BLaER1 (cell line): Measurements from ENCODE around the gene KCNN4.

Experiments used
- H3K27ac ChIP-seq: shearing (Covaris generic); formaldehyde crosslinking; 2 replicates; pipeline ENCODE4 v1.8.1; 2022
- H3K27me3 ChIP-seq: shearing (Covaris generic); formaldehyde crosslinking; 2 replicates; pipeline ENCODE4 v1.8.1; 2022
- H3K36me3 ChIP-seq: shearing (Covaris generic); formaldehyde crosslinking; 2 replicates; pipeline ENCODE4 v1.8.1; 2022
- H3K4me1 ChIP-seq: shearing (Covaris generic); formaldehyde crosslinking; 2 replicates; pipeline ENCODE4 v1.8.1; 2022
- H3K4me2 ChIP-seq: shearing (Covaris generic); formaldehyde crosslinking; 2 replicates; pipeline ENCODE4 v1.8.1; 2022
- H3K4me3 ChIP-seq: shearing (Covaris generic); formaldehyde crosslinking; 2 replicates; pipeline ENCODE4 v1.8.1; 2022
- H3K9ac ChIP-seq: shearing (Covaris generic); formaldehyde crosslinking; 2 replicates; pipeline ENCODE4 v1.8.1; 2022
- H3K9me3 ChIP-seq: shearing (Covaris generic); formaldehyde crosslinking; 2 replicates; pipeline ENCODE4 v1.8.1; 2022
- H4K20me1 ChIP-seq: shearing (Covaris generic); formaldehyde crosslinking; 2 replicates; pipeline ENCODE4 v1.8.1; 2022
- Cebpa-rat ChIP-seq: shearing (Covaris generic); IDR thresholded peaks from 2 replicates; pipeline ENCODE4 v1.8.1; 2022

KCNN4 gene

DNA sequence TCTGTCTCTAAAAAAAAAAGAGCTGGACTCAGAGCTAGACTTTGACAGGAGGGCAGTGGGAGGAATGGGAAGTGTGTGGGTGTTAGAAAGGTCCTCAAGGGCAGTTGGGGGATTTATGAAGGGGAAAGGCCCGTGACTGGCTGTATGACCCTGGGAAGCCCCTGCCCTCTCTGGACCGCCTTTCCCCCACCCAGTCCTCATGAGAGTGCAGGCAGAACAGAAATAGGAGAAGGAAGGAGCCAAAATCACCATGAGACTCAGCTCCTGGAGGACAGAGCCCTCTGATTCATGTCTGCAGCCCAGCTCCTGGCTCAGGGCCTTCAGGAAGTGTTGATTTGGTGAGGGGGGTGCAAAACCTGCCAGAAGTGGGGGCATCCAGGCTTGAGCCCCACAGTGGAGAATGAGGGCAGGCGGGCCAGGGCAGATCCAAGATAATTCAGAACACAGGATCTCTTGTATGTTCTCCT lies 17.3 kb downstream of the KCNN4 start:
- H3K4me3 ChIP-seq = no peak overlapping the region
- H3K4me1 ChIP-seq = peaks cover 55% of the 10 kb centered on the region
- H3K4me2 ChIP-seq = peak overlapping the region; percentile 24
- no peaks in the 10 kb centered on the region for H3K9me3 ChIP-seq
- TF ChIP-seq Cebpa-rat = no peak
- H3K27me3 ChIP-seq = no peaks in the 10 kb centered on the region
- peak overlapping the region; percentile 43 for H3K27ac ChIP-seq
- peaks cover 25% of the 10 kb centered on the region for H3K36me3 ChIP-seq
- H3K9ac ChIP-seq = no peak overlapping the region
- no peaks in the 10 kb centered on the region for H4K20me1 ChIP-seq

DNA sequence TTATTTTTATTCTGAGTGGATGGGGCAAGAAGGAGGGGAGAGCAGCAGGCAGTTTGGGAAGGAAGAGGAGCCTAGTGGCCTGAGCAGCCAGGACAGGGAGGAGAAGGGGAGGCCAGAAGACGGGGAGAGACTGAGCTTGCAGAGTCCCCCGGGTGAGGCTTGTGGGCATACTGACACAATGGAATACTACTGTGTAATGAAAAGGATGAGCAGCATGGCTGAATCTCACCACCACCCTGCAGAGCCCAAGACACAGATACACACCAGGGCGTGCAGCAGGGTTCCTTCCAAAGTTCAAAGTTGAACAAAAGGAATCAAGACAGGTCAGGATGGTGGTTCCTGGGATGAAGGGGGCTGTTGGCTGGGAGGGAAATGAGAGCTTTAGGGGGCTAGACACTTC lies 18.0 kb downstream of the KCNN4 start:
- Histone ChIP-seq H3K4me1 (peaks cover 62% of the 10 kb centered on the region), H3K9ac (no peak overlapping the region), H3K4me2 (no peak overlapping the region), H3K9me3 (no peaks in the 10 kb centered on the region), H3K4me3 (no peak overlapping the region), H3K27me3 (no peaks in the 10 kb centered on the region), H3K36me3 (peaks cover 19% of the 10 kb centered on the region), H4K20me1 (no peaks in the 10 kb centered on the region), H3K27ac (no peak overlapping the region)
- TF ChIP-seq Cebpa-rat = no peak

- no peak overlapping the region for H3K27ac ChIP-seq
- no peak overlapping the region for H3K9ac ChIP-seq
- H4K20me1 ChIP-seq = no peaks in the 10 kb centered on the region
- H3K4me3 ChIP-seq = no peak overlapping the region
- H3K4me1 ChIP-seq = peaks cover 57% of the 10 kb centered on the region
- no peak for TF ChIP-seq Cebpa-rat
- H3K27me3 ChIP-seq = no peaks in the 10 kb centered on the region
- no peaks in the 10 kb centered on the region for H3K36me3 ChIP-seq
- H3K4me2 ChIP-seq = no peak overlapping the region
- H3K9me3 ChIP-seq = no peaks in the 10 kb centered on the region
These were observed 19.8 kb downstream of the KCNN4 start for GRCh38 chr19:43760941-43761340.

DNA sequence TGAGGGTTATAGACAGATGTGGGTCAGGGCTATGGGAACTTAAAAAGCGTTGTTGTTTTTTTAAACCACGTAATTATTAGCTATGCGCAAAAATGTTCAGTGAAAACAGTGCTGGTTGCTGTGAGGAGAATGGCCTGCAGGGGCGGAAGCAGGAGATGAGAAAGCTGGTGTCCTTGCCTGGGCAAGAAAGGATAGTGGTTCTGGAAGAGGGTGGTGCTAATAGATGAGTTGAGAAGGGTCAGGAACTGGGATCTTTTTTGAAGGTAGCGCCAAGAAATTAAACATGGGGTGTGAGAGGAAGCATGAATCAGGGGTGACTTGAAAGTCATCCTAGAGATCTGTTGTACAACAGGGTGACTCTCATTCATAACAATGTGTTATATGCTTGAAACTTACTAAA lies 21.3 kb downstream of the KCNN4 start:
- Histone ChIP-seq H3K4me1 (peaks cover 46% of the 10 kb centered on the region), H3K9ac (no peak overlapping the region), H3K4me2 (peak overlapping the region; percentile 38; the same call in 1 of the 2 replicates)

GRCh38 chr19:43755256-43755801 lies 25.4 kb downstream of the KCNN4 start:
- peak overlapping the region; percentile 96 for H3K9ac ChIP-seq
- H3K36me3 ChIP-seq = peaks cover 26% of the 10 kb centered on the region
- no peaks in the 10 kb centered on the region for H3K9me3 ChIP-seq
- TF ChIP-seq Cebpa-rat = no peak
- H3K4me3 ChIP-seq = peak overlapping the region; percentile 75
- peak overlapping the region; percentile 90 for H3K4me2 ChIP-seq
- H3K27ac ChIP-seq = peak overlapping the region; percentile 97
- H4K20me1 ChIP-seq = peaks cover 8% of the 10 kb centered on the region; the same call in 1 of the 2 replicates
- H3K27me3 ChIP-seq = no peaks in the 10 kb centered on the region
- peaks cover 53% of the 10 kb centered on the region for H3K4me1 ChIP-seq

More for the DNA sequence above, 21.3 kb downstream of the KCNN4 start:
- H3K27me3 ChIP-seq = no peaks in the 10 kb centered on the region
- H3K36me3 ChIP-seq = no peaks in the 10 kb centered on the region
- no peaks in the 10 kb centered on the region for H4K20me1 ChIP-seq
- no peak for TF ChIP-seq Cebpa-rat
- no peak overlapping the region for H3K4me3 ChIP-seq
- H3K27ac ChIP-seq = no peak overlapping the region; the same call in 1 of the 2 replicates
- H3K9me3 ChIP-seq = no peaks in the 10 kb centered on the region

- Histone ChIP-seq H3K4me1 (peaks cover 53% of the 10 kb centered on the region), H3K9me3 (no peaks in the 10 kb centered on the region), H3K4me2 (peak within 1 kb of the TSS; percentile 90), H3K27me3 (no peaks in the 10 kb centered on the region), H4K20me1 (peaks cover 8% of the 10 kb centered on the region; the same call in 1 of the 2 replicates), H3K9ac (peak within 1 kb of the TSS; percentile 96), H3K36me3 (peaks cover 32% of the 10 kb centered on the region), H3K27ac (peak within 1 kb of the TSS; percentile 97), H3K4me3 (peak within 1 kb of the TSS; percentile 75)
- TF ChIP-seq Cebpa-rat = no peak
These were observed 26.1 kb downstream of the KCNN4 start, which contains the start of gene SMG9 for GRCh38 chr19:43754503-43755255. Gene SMG9 (minus strand): TSS chr19:43754962. CDS start chr19:43750741, 4,221 bp downstream.

DNA sequence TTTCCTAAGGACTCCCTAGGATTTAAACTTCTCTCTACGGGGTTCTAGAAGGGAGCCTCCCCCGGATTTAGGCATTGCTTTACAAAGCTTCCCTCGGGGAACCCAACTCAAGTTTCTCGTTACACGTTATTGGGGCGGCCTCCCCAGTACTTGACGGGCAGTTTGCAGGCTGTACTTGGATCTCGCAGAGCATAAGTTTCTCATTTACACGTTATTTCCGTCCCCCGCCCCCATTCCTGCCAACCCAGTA lies 26.6 kb downstream of the KCNN4 start:
- Histone ChIP-seq H3K4me2 (peak overlapping the region; percentile 90), H3K4me1 (peaks cover 49% of the 10 kb centered on the region), H3K9ac (peak overlapping the region; percentile 96), H3K36me3 (peaks cover 37% of the 10 kb centered on the region), H3K9me3 (no peaks in the 10 kb centered on the region), H4K20me1 (peaks cover 8% of the 10 kb centered on the region; the same call in 1 of the 2 replicates), H3K27ac (peak overlapping the region; percentile 97), H3K4me3 (peak overlapping the region; percentile 75), H3K27me3 (no peaks in the 10 kb centered on the region)
- TF ChIP-seq Cebpa-rat = no peak

- Histone ChIP-seq H3K27ac (no peak overlapping the region), H3K4me2 (peak overlapping the region; percentile 90), H3K9me3 (no peaks in the 10 kb centered on the region), H3K4me3 (no peak overlapping the region), H3K36me3 (peaks cover 55% of the 10 kb centered on the region), H3K9ac (no peak overlapping the region), H3K4me1 (peaks cover 50% of the 10 kb centered on the region), H3K27me3 (no peaks in the 10 kb centered on the region), H4K20me1 (peaks cover 8% of the 10 kb centered on the region; the same call in 1 of the 2 replicates)
- TF ChIP-seq Cebpa-rat = no peak
These were observed 28.4 kb downstream of the KCNN4 start for GRCh38 chr19:43752287-43752875.

DNA sequence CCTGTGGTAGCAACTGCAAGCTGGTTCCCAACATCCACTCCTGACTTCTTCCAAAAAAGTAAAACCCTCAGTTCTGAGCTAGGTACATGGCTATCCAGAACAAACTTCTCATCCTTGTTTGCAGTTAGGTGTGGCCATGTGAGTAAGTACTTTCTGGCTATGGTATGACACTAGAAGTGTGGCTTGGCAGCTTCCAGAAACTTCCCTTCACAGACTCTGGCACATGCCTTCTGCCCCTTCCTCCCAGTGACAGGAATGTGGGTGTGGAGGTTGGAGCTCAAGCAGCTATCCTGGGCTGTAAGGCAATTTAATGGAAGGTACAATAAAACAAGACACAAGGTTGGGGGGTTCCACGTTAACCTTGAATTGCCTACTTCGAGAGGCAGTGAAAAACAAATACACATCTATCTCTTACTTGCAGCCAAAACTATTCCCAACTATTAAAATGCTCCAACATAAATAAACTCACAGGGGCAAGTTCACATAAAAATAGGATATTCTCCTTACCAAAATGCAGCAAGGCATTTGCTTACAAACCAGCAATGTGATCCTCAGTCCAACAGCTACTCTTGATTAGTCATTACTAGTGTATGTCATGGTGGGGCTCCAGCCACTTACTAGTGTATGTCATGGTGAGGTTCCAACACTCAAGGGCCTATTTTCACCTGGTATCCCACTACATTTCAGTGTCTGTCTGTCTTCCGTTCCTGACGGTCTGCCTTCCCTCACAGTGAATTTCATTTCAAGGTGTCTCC lies 29.1 kb downstream of the KCNN4 start:
- Histone ChIP-seq H3K9me3 (no peaks in the 10 kb centered on the region), H3K4me2 (no peak overlapping the region; the same call in 1 of the 2 replicates), H3K27me3 (no peaks in the 10 kb centered on the region), H3K4me3 (no peak overlapping the region), H3K9ac (no peak overlapping the region), H3K36me3 (peaks cover 62% of the 10 kb centered on the region), H4K20me1 (peaks cover 8% of the 10 kb centered on the region; the same call in 1 of the 2 replicates), H3K27ac (no peak overlapping the region), H3K4me1 (peaks cover 49% of the 10 kb centered on the region)
- TF ChIP-seq Cebpa-rat = no peak
